Loucy (cell line): ENCODE data around the gene FAP.

Experiments used
- EZH2phosphoT487 ChIP-seq: fragments of 200-600 bp; IDR thresholded peaks from 2 replicates; pipeline ENCODE4 v1.6.1; 2018; ENCODE audit warnings: antibody characterized with exemption, mild to moderate bottlenecking, moderate library complexity, borderline replicate concordance
- TF ChIP-seq, protein P1 (sequence below): fragments of 200-600 bp; sonication (generic); conservative IDR thresholded peaks from 2 replicates; pipeline ENCODE4 v1.5.1; 2014; ENCODE audit warnings: mild to moderate bottlenecking, antibody characterized with exemption, low read length

DNA sequence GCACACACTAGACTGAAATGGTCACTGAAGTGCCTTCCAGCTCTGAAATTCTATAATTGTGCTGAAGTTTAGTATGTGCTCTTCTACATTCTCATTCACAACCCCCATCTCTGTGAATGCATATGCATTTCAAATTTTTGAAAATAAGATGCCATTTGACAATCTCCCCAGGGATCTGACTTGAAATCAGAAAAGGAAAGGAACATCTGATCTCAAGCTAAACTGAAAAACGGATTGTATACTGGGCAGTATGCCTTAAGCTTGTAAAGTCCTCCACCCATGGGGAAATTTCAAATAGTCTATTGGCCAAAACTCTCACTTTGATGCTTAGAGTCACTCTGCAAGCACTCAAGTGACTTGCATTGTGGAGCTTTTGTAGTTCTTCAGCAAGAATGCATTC is 22.9 kb downstream of the FAP start:
- TF ChIP-seq, protein P1, sequence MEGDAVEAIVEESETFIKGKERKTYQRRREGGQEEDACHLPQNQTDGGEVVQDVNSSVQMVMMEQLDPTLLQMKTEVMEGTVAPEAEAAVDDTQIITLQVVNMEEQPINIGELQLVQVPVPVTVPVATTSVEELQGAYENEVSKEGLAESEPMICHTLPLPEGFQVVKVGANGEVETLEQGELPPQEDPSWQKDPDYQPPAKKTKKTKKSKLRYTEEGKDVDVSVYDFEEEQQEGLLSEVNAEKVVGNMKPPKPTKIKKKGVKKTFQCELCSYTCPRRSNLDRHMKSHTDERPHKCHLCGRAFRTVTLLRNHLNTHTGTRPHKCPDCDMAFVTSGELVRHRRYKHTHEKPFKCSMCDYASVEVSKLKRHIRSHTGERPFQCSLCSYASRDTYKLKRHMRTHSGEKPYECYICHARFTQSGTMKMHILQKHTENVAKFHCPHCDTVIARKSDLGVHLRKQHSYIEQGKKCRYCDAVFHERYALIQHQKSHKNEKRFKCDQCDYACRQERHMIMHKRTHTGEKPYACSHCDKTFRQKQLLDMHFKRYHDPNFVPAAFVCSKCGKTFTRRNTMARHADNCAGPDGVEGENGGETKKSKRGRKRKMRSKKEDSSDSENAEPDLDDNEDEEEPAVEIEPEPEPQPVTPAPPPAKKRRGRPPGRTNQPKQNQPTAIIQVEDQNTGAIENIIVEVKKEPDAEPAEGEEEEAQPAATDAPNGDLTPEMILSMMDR: no peak
- TF ChIP-seq EZH2phosphoT487: no peak
